Subcutaneous adipose tissue (tissue), 4 donors: ENCODE measurements around the gene SLAMF8. TPM values are rescaled to one million over a fixed set of nuclear protein-coding genes. Genes with fewer than 3 reads are reported as not detected.

Experiments used
- CTCF ChIP-seq: fragments of 450-650 bp; IDR thresholded peaks from one replicate; pipeline ENCODE4 v1.5.1; 2016; ENCODE audit warnings: low read depth, mild to moderate bottlenecking, control low read depth, antibody characterized with exemption, moderate library complexity
- total RNA-seq, 4 donors: library from RNA; depleted of rRNA; stranded (reverse); fragments of >200 nt; gene quantifications; one replicate each; pipeline ENCODE4 v1.1.0, GENCODE V29; 2016

Gene SLAMF8
- total RNA-seq, 4 donors from 2014 or later, result 8.3 to 79.9 (median 14.4) TPM

GRCh38 chr1:159849626-159850366 is 23.1 kb downstream of the SLAMF8 start:
- TF ChIP-seq CTCF, result no peak

GRCh38 chr1:159851407-159851806 is 24.7 kb downstream of the SLAMF8 start:
- no peak for TF ChIP-seq CTCF

- TF ChIP-seq CTCF, result no peak
Observed at GRCh38 chr1:159853417-159854115, 26.9 kb downstream of the SLAMF8 start.

- no peak for TF ChIP-seq CTCF
Observed at GRCh38 chr1:159854116-159854692, 27.5 kb downstream of the SLAMF8 start.

- TF ChIP-seq CTCF, result no peak
Observed at GRCh38 chr1:159854693-159855192, 28.1 kb downstream of the SLAMF8 start.

GRCh38 chr1:159855709-159856108 is 29.0 kb downstream of the SLAMF8 start:
- TF ChIP-seq CTCF, result no peak

GRCh38 chr1:159856576-159856975 is 29.9 kb downstream of the SLAMF8 start:
- TF ChIP-seq CTCF, result no peak
